Left hindlimb (tissue), 1 donor: ENCODE measurements around the gene NDUFS6.

Source experiments
- DNase-seq: peaks from one replicate; pipeline ENCODE4 v3.0.0-alpha.2; 2018

The NDUFS6 gene

DNA sequence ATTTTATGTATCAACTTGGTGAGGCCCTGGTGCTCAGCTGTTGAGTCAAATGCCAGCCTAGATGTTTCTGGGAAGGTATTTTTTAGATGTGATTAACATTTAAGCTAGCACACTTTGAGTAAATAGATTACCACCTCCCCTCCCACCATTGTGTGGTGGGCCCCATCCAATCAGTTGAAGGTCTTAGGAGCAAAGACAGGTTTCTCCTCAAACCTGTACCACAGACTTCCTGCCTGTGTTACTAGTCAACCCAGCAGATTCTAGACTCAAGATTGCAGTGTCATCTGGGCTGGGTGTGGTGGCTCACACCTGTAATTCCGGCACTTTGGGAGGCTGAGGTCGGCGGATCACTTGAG is 35.3 kb upstream of the NDUFS6 start:
- no peak for DNase-seq

DNA sequence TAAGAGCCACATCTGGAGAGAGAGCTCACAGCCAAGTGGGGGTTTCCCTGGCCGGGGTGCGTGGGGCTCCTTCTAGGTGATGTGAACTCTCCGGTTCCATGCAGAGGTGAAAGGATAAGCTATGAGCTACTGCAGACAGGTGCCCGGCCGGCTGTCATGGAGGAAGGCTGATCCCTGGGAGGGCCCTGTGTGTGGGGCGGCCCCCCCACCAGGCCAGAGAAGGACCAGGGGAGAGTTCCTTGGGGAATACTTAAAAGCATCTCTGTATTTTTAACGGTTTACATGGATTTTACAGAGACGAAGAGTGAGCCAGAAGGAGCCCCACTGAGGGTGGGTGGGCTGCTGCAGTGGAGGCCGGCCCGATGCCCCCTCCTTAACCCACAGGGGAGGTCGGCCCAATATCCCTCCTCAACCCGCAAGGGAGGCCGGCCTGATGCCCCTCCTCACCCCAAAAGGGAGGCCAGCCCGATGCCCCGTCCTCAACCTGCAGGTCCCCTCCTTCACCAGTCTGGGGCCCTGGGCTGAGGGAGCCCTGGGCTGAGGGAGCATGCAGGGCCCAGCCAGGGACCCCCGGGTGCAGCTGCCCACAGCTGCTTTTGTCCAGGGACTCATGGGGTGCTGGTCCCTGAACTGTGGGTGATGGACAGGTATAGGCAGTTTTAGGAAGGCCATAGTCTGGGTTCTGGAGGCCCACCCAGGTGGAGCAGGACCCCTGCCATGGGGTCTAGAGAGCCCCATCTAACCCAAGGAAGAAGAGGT is 33.5 kb upstream of the NDUFS6 start:
- no peak for DNase-seq

DNA sequence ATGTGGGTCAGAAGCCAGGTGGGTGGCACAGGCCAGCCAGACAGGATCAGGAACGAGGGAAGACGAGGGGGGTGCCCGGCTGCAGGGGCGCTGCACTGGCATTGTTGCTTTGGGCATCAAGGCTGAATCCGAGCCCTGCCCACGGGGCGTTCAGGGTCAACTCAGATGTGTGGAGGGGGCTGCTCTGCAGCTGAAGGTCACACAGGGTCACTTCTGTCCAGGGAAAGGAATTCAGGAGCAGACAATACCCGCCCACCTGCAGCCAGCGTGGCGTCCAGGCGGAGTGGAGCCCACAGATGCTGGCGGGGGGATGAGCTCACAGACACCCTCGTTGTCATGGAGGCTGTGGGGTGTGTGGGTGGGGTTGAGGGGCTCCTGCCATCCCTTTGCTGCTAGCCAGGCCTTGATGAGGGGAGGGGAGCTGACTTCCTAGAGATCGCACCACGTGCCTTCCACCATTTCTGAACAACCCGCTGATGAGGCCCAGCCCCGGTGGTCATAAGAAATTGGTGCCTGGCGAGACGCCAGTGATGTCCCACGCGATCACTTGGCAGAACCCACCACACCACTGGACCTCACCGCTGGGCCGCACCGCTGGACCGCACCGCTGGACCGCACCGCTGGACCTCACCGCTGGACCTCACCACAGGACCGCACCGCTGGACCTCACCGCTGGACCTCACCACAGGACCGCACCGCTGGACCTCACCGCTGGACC is 32.8 kb upstream of the NDUFS6 start:
- no peak for DNase-seq

DNA sequence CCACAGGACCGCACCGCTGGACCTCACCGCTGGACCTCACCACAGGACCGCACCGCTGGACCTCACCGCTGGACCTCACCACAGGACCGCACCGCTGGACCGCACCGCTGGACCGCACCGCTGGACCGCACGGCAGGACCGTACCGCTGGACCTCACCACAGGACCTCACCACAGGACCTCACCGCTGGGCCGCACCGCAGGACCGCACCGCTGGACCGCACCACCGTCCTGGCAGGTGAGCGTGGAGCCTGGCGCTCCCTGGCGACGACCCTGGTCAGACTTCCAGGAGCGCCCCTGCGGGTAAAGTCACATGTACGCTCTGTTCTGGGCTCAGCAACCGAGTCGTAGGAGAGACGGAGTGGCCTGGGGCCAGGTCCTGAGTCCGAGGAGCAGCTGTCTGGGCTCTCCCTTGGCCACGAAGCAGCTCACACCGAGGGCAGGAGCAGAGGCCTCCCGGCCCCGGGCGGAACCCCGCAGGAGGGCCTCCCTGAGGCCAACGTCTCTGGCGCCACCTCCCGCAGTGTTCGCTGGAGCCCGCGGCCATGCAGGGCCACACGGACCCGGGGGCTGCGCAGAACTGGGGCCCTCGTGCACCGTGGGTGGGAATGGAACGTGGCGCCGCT is 32.1 kb upstream of the NDUFS6 start:
- no peak for DNase-seq

DNA sequence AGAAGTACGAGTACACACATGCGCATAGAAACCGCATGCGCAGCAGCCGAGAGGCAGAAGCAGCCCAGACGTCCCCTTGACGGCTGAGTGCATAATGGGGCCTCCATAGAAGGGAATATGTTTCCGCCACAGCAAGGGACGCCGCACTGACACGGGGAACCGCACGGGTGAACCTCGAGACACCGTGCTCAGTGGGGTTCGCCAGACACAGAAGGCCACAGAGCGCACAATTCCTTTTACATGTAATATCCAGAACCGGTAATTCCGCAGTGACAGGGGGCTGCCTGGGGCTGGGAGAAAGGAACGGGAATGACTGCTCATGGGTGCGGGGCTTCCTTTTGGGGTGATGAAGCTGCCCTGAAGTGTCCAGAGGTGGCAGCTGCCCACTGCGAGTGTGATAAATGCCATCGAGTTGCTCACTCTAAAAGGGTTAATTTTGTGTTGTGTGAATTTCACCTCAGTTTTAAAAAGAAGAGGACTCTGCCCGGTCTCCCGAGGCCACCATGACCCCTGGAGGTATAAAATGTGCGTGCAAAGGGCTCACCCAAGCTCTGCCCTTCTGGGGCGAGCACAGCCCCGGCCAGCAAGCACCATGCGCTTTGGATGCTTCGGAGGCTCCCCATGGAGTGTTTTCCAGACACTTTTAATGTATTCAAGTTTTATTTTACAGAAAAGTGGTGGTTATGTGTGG is 31.3 kb upstream of the NDUFS6 start:
- no peak for DNase-seq

DNA sequence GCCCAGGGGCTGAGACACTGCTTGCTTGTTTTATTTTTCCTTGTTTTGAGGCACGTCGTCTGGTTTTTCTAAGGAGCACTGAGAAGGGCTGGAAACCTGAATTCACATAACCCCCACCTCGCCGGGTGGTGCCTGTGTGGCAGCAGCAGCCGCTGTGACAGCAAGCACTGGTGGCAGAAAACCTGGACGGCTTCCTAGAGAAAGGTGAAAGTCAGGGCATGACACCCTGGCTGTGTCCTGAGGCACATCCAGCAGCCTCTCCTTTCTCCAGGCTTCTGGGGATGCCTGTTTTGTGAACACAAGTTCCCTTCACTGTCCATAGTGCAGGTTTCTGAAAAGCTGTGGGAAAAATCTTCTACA is 30.8 kb upstream of the NDUFS6 start:
- DNase-seq: no peak

DNA sequence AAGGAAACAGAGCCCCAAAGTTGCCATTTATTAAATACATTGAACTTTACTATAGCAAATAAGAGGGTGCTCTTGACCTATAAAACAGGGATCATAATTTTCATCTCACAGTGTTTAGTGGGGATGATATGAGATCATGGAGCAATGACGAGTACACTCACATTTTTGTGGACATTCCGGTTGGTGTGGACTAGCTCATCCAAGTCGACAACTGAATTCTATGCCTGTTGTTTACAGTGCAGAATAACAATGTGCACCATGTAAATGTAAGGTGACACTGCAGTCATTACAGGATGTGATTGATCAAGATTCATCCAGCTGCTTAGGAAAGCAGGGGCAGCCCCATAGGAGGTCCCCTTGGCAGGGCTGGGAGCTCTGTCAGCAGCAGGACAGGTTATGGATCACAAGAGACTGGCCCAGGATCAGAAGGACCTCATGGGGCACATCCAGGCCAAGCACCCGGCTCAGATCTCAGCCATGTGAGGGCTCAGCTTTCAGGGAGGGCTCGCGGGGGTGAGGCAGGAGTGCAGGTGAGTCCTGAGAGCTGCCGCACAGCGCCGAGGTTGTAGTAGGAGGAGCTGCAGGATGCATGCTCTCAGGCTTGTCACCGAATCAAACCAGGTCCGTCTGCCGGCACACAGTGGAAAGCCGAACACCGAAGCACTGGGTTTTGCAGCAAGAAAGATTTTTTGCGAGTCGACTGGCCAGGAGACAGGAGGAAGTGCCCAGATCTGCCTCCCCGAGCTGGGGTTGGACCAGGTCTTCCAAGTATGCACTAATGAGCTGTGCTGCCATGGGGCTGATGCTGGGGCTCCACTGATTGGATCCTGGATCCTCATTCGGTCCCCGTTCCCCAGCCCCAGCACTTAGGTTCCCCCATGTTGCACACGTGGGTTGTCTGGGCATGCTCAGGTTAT is 29.8 kb upstream of the NDUFS6 start:
- DNase-seq: no peak

DNA sequence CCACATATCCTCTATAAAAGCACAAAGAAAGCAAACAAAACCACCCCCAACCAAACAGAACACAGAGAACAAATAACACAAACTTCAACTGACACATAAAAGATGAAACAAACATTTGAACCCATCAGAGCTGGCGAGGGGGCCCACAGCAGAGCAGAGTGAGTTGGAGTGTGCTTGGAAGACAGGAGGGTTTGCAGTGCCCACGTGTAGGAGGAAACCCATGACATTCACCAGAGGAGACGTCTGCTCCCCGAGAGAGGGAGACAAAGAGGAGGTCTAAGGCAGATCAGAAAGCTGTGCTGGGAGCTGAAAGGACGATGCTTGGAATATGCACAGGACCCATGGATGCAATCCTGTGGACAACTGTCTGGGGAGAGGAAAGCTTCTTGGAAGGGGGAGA is 28.6 kb upstream of the NDUFS6 start:
- DNase-seq: no peak

DNA sequence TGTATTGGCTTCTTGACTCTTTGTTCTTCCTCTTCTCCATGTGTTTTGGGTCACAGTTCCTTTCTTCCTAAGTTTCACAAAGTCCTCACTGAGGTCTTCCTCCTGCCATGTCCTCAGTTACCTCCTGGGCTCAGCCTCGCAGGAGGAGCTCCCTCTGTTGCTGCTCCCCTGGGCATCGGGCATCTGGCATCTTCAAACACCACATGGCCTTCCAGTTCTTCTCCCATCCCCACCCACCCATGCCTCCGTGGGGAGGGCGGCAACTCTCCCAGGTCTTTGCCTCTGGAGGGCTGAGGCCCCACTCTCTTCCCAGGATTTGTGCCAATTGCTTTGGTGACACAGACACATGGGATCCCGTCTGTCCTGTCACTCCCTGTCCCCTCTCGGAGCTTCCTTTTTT is 24.4 kb upstream of the NDUFS6 start:
- no peak for DNase-seq

DNA sequence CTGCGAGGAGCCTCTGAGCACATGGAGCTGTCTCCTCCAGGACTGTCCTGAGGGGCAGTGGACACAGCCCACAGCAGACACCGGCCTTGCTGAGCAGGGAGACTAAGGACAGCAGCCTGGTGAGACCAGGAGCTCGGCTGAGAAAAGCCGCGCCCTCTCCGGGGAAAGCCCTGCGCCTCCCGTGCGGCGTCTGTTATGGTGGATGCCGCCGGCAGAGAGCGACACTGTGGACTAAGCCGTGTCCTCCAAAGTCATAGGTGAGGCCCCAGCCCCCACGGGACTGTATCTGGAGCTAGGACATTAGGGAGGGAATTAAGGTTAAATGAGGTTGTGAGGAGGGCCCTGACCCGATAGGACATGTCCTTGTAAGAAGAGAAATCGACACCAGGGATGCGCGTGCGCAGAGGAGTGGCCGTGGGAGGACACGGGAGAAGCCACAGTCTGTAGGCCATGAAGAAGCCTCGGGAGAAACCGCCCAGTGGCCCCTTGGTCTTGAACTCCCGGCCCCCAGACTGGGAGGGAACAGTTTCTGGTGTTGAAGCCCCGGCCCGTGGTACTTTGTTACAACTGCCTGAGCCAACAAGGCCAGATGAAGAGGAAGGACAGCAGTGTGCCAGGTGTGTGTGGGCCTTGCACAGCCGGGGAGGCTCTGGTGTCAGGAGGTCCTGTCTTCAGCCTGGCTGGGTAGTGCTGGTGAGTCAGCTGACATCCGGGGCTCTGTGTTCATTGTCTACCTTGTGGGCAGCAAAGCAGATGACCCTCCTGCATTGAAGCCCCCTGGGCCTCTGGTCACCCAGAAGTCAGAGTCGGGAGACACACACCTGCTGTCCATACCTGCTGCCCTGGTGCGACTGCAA is 23.7 kb upstream of the NDUFS6 start:
- no peak for DNase-seq

DNA sequence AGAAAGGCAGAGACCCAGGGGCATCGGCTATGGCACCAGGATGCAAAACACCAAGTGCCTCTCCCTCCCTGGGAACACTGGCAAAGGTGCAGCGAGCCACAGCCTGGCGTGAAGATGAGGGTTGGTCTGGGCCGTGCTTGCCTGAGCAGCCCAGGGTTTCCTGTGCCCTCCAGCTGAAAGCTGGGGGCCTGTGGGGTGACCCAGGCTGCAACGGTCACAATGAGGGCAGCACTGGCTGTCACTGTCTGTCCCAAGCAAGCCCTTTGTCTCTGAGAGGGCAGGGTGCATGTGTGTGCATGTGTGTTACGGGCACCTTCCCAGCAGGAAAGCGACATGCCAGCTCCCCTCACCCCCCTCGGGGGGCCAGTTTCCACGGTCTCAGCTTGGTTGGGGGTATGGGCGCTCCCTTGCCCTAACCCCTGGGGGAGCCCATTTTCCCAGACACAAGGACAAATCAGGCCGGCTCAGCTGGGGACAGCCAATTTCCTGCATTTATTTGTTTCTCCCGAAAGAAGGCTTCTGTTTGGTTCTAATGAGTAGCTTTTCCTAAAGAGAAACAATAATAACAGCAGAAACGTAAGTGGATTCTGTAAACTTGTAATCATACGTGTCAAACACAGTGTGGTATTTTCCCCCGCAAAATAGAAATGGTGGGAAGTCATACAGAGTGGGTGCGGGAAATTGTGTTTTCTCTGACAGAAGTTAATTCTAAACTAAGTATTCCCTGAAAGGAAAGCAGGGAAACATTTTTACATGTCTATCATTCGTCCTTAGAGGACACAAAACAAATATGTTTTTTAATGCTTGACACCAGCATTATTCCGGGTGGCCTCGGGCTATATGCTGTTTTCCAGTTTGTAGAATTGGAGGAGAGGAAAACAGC is 22.8 kb upstream of the NDUFS6 start:
- no peak for DNase-seq

DNA sequence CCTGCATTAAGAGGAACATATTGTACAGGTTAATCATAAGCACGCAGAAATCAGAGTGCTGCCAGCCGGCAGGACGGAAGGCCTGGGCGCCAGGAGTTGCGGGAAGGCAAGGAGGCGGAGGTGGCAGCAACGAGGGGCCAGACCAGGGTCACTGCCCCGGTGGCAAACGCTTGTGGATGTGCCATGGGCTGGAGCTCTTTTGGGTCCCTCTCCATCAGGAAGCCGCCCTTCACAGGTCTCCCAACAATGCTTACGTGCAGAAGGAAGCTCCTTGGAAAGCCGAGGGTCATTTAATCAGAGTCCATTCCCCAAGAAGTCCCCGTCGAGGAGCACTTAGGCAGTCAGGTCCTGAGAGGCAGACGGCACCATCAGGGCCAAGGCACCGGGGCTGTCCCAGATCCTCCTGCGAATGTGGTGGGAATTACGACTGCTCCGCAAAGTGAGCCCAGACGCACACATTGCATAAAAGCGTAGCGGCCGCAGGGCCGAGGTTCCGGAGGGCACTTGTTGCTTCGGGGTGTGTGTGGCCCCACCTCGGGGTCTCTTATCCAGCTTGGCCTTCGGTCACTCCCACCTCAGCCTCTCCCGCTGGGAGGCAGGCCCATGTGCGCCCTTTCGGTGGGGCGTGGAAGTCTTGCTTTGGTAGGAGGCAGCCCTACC is 22.1 kb upstream of the NDUFS6 start:
- DNase-seq: no peak

DNA sequence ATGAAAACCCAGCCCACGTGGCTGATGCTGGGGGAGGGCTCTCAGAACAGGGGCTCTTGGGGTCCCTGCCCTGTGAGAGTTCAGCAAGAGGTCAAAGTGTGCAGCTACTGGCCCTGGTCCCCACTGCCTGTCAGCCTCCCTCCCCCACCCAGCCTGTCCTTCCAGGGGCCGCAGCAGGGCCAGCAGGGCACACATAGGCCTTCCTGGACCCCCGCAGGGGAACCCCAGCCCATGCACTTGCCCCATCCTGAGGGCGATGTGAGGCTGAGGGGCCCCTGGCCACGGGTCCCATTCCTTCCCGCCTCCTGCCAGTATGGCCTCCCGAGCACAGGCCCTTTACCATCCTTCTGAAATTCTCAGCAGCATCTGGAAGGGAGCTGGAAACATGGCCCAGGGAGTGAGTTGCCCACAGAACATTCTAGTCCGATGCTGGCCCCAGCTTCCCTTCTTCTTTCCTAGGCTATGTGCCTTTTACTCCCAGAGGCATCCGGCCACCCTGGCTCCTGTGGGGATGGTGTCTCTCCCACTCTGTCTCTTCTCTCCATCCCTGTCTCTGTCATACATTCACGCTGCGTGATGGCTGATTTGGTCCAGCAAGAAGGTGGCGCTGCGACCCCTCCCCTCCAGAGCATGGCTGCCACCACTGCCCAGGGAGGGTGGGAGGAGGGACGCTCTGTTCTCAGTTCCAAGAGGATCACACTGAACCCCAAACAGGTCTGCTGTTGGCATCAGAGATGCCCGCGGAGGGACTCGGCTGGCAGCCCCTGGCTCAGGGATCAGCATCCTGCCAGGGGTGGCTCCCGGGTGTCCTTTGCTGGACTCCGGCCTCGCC is 21.2 kb upstream of the NDUFS6 start:
- no peak for DNase-seq

DNA sequence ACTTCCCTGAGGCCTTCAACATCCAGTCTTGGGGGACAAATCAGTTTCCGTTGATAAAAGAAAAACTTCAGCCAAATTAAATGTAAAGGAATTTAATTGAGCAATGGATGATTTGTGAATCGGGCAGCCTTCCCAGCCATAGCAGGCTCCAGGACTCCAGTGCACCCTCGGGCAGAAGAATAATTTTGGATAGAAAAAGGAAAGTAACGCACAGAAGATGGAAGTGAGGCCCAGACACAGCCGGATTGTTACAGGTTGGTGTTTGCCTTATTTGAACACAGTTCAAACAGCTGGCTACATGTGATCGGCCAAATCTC is 20.6 kb upstream of the NDUFS6 start:
- DNase-seq: no peak

DNA sequence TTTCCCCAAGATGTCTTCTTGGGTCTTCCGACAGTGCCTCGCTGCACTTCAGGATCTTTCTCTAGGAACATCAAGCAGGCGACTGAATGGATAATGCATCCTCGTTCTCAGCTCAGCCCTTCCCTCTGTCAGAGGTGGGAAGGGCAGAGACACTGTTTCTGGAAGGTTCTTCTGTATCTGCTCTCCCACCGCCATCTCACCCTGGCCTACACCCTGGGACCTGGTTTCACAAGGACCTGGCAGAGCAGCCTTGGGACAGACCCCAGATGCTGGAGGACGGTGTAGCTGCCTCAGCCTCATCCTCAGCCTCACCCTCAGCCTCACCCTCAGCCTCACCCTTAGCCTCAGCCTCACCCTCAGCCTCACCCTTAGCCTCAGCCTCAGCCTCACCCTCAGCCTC is 20.1 kb upstream of the NDUFS6 start:
- no peak for DNase-seq

DNA sequence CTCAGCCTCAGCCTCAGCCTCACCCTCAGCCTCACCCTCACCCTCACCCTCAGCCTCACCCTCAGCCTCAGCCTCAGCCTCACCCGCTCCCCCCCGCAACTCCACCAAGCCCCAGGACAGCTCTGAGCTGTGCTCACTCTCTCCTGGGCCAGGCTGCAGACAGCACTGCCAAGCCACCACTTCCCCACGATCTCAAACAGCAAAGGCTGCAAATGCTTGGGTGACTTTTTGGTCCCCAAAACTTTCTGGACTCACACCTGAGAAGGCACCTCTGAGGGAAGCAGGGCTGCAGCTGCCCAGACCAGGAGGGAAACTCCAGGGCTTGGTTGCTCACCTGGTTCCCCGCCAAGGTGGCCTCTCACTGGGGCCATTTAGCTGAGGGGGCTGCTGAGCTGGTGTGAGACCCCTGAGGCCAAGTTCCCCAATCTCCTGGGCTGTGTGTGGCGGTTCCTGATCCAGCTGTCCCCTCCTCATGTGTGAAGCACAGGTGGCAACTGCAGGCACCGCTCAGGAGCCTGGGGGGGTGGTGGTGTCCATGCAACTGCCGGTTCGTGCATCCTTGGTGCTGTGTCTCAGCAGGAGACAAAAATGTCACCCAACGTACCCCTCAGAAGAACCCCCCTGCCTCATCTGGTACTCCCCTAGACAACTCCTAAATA is 19.4 kb upstream of the NDUFS6 start:
- no peak for DNase-seq

DNA sequence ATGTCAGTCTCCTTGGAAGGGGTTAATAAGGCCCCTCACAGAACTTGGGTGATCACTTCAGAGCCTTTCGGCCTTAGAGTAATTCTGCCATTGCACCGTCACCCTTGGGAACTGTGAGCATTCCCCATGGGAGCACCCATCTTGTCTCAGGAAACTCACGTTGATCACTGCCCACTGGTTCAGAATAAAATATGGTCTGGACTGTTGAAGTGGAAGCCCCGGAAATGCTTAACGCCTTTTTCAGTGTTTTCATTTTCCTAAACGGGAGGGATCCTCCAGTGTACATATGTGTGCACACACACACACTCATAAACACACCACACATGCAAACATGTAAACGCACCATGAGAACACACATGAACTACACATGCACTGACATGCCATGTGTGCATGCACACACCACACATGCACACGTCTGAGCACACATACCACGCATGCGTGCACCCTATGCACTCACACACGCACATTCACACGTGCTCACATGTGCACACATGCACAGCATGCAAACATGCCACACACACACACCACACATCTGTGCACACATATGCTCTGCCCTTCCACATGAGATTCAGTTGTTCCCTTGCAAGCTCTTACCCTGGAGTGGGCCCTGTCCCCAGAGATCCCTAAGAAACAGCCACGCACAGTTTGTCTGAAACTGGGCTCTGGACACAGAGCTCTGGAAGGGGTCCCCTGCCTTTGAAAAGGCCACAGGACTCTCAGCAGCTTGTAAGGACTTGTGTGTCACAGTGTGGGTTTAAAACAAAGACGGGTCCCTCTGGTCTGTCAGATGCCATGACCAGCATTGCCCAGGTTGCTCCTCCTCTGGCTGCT is 18.6 kb upstream of the NDUFS6 start:
- DNase-seq: no peak

DNA sequence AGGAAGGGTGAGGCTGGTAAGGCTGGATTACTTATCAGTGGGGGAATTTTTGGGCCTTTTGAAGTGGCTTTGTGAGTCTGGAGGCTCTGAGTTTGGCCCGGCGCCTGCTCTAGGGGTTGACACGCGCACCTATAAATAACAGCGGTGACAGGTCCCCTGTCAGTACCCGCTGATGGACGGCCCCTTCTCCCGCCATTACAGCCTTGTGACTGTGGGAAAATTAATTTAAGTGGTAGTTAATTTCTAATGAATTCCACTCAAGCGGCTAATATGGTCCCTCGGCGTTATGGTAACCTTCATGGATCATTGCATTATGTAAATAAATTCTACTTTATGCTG is 18.0 kb upstream of the NDUFS6 start:
- no peak for DNase-seq
